ENCODE data around the gene LTBR. TPM values are rescaled to one million over a fixed set of nuclear protein-coding genes. Genes with fewer than 3 reads are reported as not detected.

Gene LTBR
- polyA plus RNA-seq, 2 of the 4 experiments (the other 2 are of a cell fraction), result 57.3 to 110 TPM

DNA sequence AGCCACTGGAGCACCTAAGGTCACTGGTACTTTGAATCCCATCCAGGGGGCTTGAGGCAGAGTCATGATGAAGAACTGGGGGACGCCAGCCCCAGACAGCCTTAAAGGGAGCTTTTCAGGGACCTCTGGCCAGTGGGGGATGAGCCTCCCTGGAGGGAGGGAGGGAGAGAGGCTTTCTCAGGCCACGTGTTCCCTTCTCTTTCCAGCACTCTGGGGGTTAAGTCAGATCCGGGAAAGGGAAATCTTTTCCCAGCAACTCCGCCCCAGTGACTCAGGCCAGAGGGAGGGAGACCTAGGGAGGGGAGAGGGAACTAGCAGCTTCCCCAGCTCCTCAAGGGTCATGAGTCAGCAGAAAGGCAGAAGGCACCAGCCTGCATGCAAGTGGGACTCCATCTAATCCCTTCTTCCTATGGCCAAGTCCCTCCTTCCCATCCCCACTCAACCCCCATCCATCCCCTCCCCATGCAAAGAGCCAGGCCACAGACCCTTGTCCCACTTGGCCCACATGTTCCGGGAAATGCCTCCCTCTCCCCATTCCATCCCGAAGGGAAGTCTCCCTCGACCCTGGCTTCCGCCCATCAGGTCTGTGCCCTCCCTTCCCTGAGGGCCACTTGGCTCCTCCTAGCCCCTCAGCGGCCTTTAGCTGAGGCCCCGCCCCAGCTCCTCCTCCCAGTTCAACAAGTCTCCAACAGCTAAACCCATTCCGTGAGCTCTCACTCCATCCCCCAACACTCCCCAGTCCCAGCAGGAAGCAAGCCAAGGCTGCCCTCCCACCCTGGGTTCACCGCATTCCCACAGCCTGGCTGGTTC, 47.7 kb upstream of the LTBR start (continued):
- TF ChIP-seq, protein P1, sequence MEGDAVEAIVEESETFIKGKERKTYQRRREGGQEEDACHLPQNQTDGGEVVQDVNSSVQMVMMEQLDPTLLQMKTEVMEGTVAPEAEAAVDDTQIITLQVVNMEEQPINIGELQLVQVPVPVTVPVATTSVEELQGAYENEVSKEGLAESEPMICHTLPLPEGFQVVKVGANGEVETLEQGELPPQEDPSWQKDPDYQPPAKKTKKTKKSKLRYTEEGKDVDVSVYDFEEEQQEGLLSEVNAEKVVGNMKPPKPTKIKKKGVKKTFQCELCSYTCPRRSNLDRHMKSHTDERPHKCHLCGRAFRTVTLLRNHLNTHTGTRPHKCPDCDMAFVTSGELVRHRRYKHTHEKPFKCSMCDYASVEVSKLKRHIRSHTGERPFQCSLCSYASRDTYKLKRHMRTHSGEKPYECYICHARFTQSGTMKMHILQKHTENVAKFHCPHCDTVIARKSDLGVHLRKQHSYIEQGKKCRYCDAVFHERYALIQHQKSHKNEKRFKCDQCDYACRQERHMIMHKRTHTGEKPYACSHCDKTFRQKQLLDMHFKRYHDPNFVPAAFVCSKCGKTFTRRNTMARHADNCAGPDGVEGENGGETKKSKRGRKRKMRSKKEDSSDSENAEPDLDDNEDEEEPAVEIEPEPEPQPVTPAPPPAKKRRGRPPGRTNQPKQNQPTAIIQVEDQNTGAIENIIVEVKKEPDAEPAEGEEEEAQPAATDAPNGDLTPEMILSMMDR (IDR thresholded peaks at IDR 0.05), result no peak
- TF ChIP-seq FOSL2 (IDR thresholded peaks at IDR 0.05) (peak; percentile 74), FOSL2 (CRISPR knock-in tag; IDR thresholded peaks at IDR 0.05) (peak; percentile 96), HOXB13 (CRISPR knock-in tag; IDR thresholded peaks at IDR 0.05; ENCODE audit: low read depth) (peak; percentile 72; the same call in 1 of the 2 replicates), TP53 (CRISPR knock-in tag; IDR thresholded peaks at IDR 0.05) (0 out of 2 replicates have a peak, but pooled peaks have one; percentile 77), FOXS1 (CRISPR knock-in tag; IDR thresholded peaks at IDR 0.05) (0 out of 2 replicates have a peak, but pooled peaks have one; percentile 28), TFCP2L1 (CRISPR knock-in tag; IDR thresholded peaks at IDR 0.05) (no peak; the same call in 1 of the 2 replicates), ZFP36 (IDR thresholded peaks at IDR 0.05; ENCODE audit: borderline replicate concordance, partially characterized antibody) (no peak), RAD21 (conservative IDR thresholded peaks at IDR 0.05 in 1 of 2, IDR thresholded peaks at IDR 0.05 in 1 of 2) (peak; percentile 2 to 16; a peak in 1 of 5 replicates), JUN (IDR thresholded peaks at IDR 0.05) (peak; percentile 61 to 79), SREBF2 (IDR thresholded peaks at IDR 0.05) (no peak), EP300 (IDR thresholded peaks at IDR 0.05) (peak; percentile 40 to 77; a peak in 3 of 5 replicates), RNF2 (IDR thresholded peaks at IDR 0.05; ENCODE audit: borderline replicate concordance, low read depth) (no peak), PHF8 (IDR thresholded peaks at IDR 0.05; ENCODE audit: borderline replicate concordance, low read depth) (no peak), RFX5 (IDR thresholded peaks at IDR 0.05) (no peak), BHLHE40 (IDR thresholded peaks at IDR 0.05; ENCODE audit: low read depth, low read length) (no peak), NR3C1 (IDR thresholded peaks at IDR 0.05) (no peak), CBX8 (IDR thresholded peaks at IDR 0.05) (no peak), CHD2 (IDR thresholded peaks at IDR 0.05; ENCODE audit: low read length, partially characterized antibody) (peak; percentile 7), POLR2A (IDR thresholded peaks at IDR 0.05; ENCODE audit: low read length) (peak; percentile 85), KDM5A (IDR thresholded peaks at IDR 0.05) (no peak), HEYL (CRISPR knock-in tag; IDR thresholded peaks at IDR 0.05) (peak; percentile 15; the same call in 1 of the 2 replicates), SMC3 (IDR thresholded peaks at IDR 0.05) (no peak), GATA3 (IDR thresholded peaks at IDR 0.05; ENCODE audit: borderline replicate concordance) (peak; percentile 18; the same call in 1 of the 2 replicates)
- TF ChIP-seq, protein P2, sequence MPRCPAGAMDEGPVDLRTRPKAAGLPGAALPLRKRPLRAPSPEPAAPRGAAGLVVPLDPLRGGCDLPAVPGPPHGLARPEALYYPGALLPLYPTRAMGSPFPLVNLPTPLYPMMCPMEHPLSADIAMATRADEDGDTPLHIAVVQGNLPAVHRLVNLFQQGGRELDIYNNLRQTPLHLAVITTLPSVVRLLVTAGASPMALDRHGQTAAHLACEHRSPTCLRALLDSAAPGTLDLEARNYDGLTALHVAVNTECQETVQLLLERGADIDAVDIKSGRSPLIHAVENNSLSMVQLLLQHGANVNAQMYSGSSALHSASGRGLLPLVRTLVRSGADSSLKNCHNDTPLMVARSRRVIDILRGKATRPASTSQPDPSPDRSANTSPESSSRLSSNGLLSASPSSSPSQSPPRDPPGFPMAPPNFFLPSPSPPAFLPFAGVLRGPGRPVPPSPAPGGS (IDR thresholded peaks at IDR 0.05), result peak; percentile 32
- TF ChIP-seq, protein P3, sequence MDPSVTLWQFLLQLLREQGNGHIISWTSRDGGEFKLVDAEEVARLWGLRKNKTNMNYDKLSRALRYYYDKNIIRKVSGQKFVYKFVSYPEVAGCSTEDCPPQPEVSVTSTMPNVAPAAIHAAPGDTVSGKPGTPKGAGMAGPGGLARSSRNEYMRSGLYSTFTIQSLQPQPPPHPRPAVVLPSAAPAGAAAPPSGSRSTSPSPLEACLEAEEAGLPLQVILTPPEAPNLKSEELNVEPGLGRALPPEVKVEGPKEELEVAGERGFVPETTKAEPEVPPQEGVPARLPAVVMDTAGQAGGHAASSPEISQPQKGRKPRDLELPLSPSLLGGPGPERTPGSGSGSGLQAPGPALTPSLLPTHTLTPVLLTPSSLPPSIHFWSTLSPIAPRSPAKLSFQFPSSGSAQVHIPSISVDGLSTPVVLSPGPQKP (IDR thresholded peaks at IDR 0.05; ENCODE audit: low read depth, low read length), result no peak
- TF ChIP-seq, protein P4, sequence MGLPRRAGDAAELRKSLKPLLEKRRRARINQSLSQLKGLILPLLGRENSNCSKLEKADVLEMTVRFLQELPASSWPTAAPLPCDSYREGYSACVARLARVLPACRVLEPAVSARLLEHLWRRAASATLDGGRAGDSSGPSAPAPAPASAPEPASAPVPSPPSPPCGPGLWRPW (IDR thresholded peaks at IDR 0.05), result no peak; the same call in 1 of the 2 replicates
- TF ChIP-seq, protein P5, sequence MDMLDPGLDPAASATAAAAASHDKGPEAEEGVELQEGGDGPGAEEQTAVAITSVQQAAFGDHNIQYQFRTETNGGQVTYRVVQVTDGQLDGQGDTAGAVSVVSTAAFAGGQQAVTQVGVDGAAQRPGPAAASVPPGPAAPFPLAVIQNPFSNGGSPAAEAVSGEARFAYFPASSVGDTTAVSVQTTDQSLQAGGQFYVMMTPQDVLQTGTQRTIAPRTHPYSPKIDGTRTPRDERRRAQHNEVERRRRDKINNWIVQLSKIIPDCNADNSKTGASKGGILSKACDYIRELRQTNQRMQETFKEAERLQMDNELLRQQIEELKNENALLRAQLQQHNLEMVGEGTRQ (IDR thresholded peaks at IDR 0.05), result peak; percentile 86
- TF ChIP-seq, protein P6, sequence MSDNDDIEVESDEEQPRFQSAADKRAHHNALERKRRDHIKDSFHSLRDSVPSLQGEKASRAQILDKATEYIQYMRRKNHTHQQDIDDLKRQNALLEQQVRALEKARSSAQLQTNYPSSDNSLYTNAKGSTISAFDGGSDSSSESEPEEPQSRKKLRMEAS (IDR thresholded peaks at IDR 0.05), result peak; percentile 97
- TF ChIP-seq, protein P7, sequence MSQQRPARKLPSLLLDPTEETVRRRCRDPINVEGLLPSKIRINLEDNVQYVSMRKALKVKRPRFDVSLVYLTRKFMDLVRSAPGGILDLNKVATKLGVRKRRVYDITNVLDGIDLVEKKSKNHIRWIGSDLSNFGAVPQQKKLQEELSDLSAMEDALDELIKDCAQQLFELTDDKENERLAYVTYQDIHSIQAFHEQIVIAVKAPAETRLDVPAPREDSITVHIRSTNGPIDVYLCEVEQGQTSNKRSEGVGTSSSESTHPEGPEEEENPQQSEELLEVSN (IDR thresholded peaks at IDR 0.05; ENCODE audit: borderline replicate concordance, low read depth), result peak; percentile 76; the same call in 1 of the 2 replicates

All from A549 (cell line).